GM18873 (cell line): Measurements from ENCODE around the gene TUSC2.
"Not testable (repeated sequence)": the region's sequence is repeated elsewhere in the genome, so short reads cannot be mapped to it uniquely, and the experiment has no call there.

ENCODE experiments used
- ATAC-seq: cut with Tn5 transposase; IDR thresholded peaks from one replicate; pipeline ENCODE4 v1.9.1; 2021; ENCODE audit warnings: mild to moderate bottlenecking, moderate library complexity, moderate number of reproducible peaks; ENCODE audit not compliant: unreplicated experiment, low FRiP score

TUSC2 gene

GRCh38 chr3:50297384-50297775 is 30.6 kb downstream of the TUSC2 start:
- ATAC-seq = no peak

DNA sequence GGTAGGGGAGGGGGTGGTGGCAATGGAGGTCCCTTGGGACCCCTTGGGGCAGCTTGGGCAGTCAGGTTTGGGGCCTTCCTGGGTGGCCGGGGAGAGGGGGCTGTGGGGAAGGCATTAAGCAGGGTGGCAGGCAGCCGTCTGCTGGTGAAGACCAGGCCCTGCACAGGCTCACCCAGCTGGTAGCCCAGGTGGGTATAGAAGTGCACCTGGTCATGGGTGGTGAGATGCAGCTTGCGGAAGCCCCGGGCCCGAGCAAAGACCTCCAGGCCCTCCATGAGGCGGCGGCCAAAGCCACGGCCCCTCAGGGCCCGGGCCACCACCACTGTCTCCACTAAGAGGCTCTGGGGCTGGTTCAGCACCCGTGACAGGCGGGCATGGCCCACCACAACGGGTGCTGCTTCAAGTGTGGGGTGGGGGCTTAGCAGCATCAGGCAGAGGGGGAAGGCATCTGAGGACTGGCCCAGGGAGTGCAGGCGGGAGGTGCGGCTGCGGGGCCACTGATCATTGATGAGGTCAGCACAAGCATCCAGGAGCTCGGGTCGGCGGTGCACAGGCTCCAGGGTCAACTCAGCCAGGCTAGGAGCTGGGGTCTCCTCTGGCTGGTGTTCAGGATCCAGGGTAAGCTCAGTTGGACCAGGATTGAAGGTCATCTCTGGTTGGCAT is 31.2 kb downstream of the TUSC2 start:
- no peak for ATAC-seq

DNA sequence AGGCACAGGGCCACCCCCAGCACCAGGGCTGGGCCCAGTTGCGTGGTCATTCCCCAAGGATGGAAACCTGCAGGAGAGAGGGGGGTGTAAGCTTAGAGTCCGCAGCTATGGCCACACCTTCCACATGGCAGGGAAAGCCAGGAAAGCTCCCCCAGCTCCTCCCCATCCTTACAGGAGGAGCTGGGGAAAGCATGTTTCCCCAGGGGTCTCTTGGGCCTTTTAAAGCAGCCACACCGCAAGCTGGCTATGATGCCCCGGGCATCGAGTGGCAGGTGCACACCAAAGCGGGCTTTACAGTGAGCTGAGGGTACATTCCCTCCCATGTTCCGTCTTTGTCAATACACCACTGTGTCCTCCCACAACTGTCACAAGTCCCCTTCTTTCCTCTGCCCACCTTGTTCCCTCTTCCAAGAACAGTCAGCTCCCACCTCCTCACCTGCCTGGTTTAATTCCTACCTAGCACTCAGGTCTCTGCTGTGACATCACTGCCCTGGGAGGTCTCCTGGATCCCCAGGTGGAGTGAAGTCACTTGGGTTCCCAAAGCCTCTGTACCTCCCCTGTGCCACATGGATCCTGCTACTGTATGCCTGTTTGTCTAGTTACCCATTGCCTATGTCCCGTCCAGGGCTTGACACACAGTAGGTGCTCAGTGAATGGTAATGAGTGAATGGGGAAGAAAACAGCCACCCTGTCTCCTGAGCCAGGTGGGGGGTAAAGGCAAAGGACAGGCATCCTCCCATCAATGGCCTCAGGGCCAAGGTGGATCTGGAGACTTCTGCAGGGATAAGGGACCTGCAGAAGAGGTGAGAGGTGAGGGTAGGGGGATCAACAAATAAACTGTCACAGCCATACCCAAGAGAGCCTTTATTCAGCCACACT is 32.2 kb downstream of the TUSC2 start:
- ATAC-seq = no peak

DNA sequence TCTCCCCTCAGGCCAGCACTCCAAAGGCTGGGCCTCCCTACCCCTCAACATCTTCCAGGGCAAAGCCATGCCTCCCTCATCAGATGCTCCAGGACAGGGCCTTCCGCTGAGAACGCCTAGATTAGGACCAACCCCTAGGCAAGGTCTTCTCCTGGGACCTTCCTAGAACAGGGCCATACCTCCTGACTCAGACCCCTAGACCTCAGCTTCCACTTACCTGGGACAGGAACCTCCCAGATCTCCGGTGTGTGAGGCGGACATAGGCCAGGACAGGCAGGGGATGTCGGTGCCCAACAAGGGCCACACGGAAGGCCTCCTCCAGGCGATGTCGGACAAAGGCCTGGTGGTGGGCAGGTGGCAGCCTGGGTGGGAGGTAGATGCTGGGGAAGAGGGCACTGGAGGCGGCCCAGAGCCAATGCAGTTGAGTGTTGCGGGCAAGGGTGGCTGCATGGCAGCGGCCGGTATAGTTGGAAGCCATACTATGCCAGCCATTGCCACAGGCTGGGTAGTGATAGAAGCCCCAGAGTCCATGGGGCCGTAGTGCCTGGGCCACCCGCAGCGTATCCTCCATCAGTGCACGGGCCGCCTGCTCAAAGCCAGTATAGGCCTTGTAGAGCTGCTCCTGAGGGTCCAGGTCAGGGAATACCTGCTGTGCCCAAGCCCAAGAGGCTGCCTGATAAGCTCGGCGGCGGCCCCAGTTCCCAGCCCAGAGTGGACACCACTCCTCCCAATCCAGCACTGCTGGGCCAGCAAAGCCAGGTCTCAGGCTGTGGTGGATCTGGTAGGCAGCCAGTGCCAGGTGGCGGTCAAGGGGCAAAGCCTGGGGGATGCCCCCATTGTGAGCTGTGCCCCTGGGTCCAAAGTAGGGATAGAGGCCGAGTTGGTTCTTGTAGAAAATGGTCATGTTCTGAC is 33.3 kb downstream of the TUSC2 start:
- no peak for ATAC-seq

DNA sequence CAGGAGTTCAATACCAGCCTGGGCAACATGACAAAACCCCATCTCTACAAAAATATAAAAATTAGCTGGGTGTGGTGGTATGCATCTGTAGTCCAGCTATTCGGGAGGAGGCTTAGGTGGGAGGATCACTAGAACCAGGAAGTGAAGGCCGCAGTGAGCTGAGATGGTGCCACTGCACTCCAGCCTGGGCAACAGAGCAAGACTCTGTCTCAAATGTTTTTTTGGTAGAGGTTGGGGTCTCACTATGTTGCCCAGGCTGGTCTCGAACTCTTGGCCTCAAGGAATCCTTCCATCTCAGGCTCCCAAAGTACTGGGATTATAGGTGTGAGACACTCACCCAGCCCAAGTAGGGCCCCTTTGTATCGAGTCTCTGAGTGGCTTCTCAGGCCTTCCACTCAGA is 33.9 kb downstream of the TUSC2 start:
- ATAC-seq = no peak

DNA sequence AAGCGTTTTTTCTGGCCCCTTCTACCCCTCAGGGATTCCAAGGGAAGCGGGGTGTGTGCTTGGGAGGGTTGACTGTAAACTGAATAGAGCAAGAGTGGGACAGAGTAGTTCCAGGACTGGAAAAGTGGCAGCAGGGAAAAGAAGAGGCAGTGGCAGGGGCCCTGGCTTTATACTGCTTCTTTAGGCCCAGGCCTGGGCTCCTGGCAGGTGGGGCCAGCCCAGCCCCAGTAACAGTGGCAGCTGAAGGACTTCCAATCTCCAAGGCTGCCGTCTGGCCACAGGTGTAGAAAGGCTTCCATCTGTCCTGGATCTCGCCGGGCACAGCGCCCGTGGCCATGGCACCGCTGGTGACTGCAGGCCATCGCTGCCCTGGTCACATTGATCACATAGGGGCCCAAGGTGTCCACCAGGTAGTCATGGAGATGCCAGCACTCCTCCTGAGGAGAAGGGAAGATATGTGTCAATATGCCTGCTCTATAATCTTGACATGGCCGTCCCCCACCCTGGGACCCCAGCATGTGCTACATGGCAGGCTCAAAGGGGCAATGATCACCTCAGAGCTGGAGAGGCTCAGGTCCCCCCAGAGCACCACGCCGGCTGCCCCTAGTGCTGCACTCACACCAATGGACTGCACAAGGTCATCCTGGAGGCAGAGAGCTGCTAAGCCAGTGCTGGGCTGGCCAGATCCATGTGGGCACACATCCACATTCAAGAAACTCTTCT is 34.8 kb downstream of the TUSC2 start:
- no peak for ATAC-seq

DNA sequence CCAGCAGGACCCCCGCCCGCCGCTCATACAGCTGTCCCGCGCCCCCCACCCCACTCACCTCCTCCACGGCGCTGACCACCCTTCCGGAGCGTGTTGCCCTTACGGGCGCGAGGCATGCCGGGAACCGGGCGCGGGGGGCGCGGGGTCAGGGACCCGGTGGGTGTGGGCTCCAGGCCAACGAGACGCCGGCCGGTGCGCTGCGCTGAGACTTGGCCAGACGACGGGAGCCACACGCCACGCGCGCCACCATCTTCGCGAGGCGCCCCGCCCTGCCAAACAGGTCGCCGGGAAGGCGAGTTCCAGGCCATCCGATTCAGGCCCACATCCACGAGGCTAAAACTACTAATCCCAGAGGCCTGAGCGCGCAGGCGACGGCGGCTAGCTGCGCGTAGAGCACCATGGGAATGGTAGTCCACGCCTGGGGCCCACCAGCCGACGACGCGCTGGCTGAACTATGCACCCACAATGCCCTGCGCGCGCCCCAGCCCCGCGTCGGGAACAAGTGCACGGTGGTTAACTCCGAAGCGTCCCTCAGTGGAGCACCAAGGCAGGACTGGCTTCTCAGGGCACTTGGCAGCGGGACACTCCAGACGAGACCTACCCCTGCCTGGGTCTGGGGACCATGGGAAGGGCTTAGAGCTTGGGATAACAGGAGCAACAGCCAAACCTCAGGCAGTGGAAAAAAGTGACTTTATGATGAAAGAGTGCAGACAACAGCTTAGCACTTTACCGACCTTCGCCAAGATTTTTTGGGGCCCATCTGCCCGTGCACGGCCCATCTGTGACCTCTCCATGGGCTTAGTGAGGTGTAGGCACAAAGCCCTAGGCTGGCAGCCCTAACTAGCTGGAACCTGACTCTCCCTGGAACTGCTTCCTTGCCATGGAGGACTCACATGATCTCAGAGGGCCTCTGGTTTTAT is 35.6 kb downstream of the TUSC2 start, which contains the start of gene IFRD2:
Gene IFRD2 (minus strand): TSS at position 271 of the 920 bp plus-strand sequence. CDS start 155 bp downstream, at position 116.
- ATAC-seq = peak; percentile 86

- ATAC-seq = no peak
These were observed 37.8 kb downstream of the TUSC2 start for GRCh38 chr3:50290161-50290641.

DNA sequence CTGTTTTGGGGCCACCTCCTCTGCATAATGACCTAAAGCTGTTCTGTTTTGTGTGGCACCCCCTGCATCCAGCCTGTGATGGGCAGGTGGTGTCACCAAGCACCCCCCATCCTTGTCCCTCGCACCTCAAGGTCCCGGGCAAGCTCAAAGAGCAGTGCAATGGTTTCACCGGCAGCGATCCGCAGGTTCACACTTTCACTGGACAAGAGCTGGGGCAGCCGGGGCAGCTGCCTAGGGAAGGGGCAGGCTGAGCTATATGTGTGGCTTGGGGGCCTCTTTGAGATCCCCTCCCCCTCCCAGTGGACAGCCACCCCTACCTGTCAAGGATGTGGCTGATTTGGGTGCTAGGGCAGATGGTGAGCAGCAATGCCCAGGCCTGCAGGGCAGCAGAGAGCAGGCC is 38.9 kb downstream of the TUSC2 start:
- no peak for ATAC-seq

GRCh38 chr3:50288387-50289007 is 39.5 kb downstream of the TUSC2 start:
- ATAC-seq = no peak

DNA sequence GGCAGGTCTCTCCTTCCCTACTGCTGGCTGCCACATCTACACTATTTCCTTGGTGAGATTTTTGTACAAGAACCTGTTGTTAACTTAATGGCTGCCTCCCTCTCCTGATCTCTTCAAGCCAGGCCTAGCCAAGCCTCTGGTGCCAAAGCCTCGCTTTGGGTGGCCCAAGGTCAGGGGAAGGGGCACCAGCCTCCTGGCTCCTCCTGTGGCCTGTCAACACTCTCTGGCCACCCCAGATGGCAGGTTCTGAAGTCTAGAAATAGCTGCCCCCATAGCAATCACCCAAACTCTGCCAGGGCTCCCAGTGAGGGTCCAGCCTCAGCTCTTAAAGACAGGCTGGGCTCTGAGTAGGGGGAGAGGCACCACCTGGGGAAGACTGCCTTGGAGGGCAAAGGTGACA is 40.8 kb downstream of the TUSC2 start:
- no peak for ATAC-seq

- no peak for ATAC-seq
These were observed 41.4 kb downstream of the TUSC2 start for GRCh38 chr3:50286322-50287227.

DNA sequence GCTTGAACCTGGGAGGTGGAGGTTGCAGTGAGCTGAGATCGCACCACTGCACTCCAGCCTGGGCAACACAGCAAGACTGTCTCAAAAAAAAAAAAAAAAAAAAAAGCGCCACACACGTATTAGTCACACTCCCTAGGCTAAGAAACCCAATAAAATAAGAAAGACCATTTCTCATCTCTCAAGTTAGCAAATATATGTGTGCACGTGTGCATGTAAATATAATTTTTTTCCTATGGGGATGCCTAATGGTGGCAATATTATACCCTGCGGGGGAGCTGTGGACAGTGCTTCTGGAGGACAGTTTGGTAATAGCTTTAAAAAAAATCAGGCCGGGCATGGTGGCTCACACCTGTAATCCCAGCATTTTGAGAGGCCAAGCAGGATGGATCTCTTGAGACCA is 43.9 kb downstream of the TUSC2 start:
- not testable (repeated sequence) for ATAC-seq

- no peak for ATAC-seq
These were observed 48.6 kb downstream of the TUSC2 start for GRCh38 chr3:50279255-50280016.

- no peak for ATAC-seq
These were observed 49.2 kb downstream of the TUSC2 start, which contains the start of gene LSMEM2 for GRCh38 chr3:50278880-50279224. Gene LSMEM2 (plus strand): TSS chr3:50279087. CDS start chr3:50279114, 27 bp downstream.

GRCh38 chr3:50278123-50278879 is 49.7 kb downstream of the TUSC2 start:
- no peak for ATAC-seq
